Measurements from ENCODE around the gene BMAL1.

BMAL1 gene

GRCh38 chr11:13262096-13262495, 15.5 kb upstream of the BMAL1 start:
- no peak for DNase-seq

DNA sequence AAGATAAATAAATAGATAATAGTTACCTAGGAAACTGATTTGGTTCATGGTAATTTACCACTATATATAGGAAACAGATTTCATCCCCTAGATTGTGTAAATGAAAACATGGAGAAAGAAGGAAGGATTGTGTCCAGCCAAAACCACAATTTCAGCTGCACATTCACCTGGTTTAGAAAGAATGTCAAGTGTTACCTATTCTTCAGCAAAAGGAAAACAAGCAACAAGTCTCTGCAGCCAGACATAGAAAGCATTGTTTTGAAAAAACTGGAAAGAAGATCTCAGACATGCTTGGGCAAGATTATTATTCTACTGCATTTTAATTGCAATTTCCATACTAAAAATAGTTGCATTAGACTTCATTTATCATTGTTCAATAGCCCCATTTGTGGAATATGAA, 8.8 kb upstream of the BMAL1 start:
- DNase-seq = no peak

- DNase-seq = no peak
These were observed 7.8 kb upstream of the BMAL1 start for GRCh38 chr11:13269775-13270174.

- no peak for DNase-seq
These were observed 6.4 kb upstream of the BMAL1 start for GRCh38 chr11:13271060-13271693.

DNA sequence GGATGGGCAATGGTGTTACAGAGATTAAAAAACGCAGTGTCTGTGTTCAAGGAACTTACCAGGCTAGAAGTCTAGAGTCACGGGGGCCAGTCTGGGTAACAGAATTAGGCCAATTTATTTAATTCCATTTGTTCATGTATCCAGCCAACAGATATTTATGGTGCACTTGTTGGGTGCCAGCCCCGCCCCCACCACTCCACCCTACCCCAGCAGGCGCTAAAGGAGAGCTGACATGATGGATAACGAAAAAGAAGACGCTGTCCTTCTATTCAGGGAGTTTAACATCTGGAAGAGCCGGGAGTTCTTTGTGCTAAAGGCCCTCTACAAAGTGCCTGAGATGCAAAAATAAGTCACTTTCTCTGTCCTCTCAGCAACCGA, 1.1 kb upstream of the BMAL1 start:
- no peak for DNase-seq

- DNase-seq = peak; percentile 91
These were observed 490 bp upstream of the BMAL1 start for GRCh38 chr11:13276832-13277767.

GRCh38 chr11:13278609-13279486, 1.3 kb downstream of the BMAL1 start:
- DNase-seq = no peak

DNA sequence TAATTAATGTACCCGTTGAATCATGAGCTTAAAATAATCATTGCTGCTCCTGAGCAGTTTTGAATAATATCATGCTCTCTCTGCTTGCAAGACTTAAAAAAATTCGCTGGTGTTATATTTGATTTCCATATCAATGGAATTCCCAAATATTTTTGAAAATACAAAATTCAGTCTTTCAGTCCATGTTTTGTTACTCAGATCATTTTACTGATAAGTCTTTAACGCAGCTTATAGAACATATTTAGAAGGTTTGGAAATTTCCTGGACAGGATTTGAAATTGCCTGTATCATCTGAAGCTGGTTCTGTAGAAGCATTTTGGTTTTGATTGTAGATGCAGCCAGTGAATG, 1.9 kb downstream of the BMAL1 start:
- DNase-seq = no peak

DNA sequence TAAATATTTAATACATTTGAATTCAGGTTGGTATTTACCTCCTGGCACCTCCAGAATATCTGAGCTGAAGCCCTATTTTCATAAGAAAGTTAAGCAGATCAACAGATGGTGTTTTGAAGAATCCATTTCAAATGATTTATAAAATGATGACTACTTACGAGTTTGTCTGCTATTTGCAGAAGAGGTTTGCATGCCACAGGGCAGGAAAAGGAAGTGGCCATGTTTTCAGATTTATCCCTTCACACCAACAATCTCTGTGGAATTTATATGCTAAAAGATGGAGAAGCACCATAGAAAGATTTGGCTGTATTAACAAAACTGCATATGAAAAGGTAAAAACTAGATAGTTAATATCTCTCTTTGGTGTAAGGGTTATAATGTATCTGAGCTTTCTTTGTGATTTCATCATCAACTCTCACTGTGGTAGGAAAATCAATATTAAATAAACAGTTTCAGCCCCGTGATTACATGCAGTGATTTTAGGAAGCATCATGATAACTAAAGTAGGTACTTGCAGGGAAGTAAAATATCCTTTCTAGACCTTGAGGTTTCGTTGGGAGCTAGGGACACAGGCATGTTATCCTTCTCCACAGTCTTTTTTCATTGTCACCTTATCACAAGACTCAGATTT, 2.6 kb downstream of the BMAL1 start:
- no peak for DNase-seq

GRCh38 chr11:13280777-13281176, 3.2 kb downstream of the BMAL1 start:
- no peak for DNase-seq

- no peak for DNase-seq
These were observed 6.0 kb downstream of the BMAL1 start for GRCh38 chr11:13283636-13284035.

DNA sequence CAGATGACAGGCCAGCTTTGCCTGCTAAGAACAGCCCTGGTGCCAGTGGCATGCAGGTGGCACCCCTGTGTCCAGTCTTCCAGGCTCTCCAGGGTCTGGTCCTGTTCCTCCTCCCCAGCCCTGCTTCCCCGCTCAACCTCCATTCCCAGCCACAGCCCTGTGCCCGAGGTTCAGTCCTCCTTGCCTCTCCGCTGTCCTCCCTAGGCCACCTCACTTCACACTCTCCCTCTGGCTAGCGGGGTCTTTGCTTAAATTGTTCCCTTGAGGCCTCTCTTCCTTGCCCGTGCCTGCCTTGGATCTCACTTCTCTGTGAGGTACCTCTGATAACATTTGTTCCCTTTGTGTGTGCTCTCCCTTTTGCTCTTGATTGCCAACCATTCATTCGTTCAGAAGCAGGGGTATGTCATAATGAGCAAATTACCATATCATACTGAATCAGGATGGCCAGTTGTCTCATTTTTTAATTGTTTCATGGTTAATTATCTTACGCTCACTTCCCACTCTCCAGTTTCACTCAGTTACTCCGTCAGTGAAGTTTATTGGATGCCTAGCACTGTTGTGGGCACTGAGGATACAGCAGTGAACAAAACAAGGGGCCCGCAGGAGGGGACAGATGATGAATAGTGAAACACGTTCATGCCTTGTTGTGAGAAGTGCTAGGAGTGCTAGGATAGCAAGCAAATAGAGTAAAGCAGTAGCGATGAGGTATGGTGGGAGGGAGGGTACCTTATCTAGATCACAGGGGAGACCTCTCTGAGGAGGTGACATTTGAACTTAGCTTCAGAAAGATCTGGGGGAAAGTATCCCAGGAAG, 7.4 kb downstream of the BMAL1 start:
- no peak for DNase-seq

GRCh38 chr11:13286279-13286821, 8.8 kb downstream of the BMAL1 start:
- no peak for DNase-seq

DNA sequence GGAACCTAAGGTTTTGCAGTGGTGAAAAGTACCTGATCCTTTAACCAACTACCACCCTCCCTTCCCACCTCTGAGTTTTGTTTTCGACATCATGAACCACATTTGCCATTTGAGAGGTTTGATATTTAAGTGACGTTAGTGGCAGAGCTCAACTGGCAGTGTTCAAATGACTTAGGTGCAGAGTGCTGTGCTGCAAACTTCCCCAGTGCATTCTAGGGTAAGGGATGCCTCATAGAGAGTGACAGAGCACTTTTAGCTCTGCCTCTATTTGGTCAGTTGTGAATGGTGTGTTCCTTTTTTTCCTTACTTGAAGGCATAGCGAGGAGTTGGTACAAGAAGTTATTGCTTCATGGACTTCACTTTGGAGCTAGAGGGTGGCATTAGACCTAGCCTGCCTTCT, 9.4 kb downstream of the BMAL1 start:
- DNase-seq = no peak

- no peak for DNase-seq
These were observed 10.1 kb downstream of the BMAL1 start for GRCh38 chr11:13287681-13288080.

DNA sequence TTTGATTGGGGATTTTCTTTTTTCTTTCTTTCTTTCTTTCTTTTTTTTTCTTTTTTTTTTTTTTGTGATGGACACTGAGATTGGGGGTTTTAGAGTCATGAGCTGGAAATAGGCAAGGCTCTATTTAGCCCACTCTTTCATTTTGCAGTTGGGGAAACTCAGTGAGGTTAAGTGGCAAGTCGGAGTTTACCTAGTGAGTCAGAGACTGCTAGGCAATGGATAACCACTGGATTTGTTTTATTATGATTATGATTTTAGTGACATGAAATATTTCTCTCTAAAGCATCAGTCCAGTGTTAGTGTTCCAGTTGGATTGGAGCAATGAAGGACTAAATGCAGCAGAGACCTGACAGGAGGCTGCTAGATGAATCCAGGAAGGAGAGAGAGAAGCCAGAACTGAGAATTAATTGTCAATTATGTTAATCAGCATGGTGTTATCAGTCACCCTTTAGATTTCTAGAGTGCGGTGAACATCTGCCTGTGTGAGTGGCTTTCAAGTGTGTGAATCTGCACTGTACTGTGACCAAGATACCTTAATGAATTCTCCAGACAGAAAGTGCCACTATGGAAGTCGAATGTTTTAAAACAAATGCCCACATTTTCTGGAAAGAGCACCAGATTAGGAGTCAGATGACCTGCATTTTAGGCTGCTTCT, 10.9 kb downstream of the BMAL1 start:
- no peak for DNase-seq

- no peak for DNase-seq
These were observed 11.5 kb downstream of the BMAL1 start for GRCh38 chr11:13289081-13289480.

- no peak for DNase-seq
These were observed 12.8 kb downstream of the BMAL1 start for GRCh38 chr11:13290221-13290980.

DNA sequence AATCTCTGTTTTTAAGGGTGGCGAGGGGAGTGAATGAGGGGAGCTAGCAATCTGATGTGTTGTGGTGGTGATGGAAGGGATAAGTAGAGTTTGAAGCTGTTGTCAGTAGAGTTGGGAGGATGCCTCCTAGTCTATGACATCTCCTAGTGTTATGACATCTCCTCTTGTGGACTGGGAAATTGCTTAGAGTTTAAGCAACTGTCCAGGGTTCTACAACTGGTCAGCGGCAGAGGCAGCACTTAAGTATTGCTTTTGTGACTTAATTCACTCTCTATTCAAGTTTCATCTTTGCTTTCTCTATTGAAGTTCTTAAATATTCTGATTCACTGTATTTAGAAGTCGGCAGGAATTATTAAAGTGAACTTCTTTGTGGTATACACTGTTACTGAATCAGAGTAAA, 13.8 kb downstream of the BMAL1 start:
- no peak for DNase-seq

GRCh38 chr11:13291800-13292199, 14.2 kb downstream of the BMAL1 start:
- no peak for DNase-seq

- no peak for DNase-seq
These were observed 15.4 kb downstream of the BMAL1 start for GRCh38 chr11:13292970-13293369.
